ENCODE data around the gene TPGS1. TPM values are rescaled to one million over a fixed set of nuclear protein-coding genes. Genes with fewer than 3 reads are reported as not detected.

TPGS1 gene
- total and polyA plus RNA-seq, 8 donors, result 3.5 to 18.2 (median 8.2) TPM

- TF ChIP-seq, protein P1, sequence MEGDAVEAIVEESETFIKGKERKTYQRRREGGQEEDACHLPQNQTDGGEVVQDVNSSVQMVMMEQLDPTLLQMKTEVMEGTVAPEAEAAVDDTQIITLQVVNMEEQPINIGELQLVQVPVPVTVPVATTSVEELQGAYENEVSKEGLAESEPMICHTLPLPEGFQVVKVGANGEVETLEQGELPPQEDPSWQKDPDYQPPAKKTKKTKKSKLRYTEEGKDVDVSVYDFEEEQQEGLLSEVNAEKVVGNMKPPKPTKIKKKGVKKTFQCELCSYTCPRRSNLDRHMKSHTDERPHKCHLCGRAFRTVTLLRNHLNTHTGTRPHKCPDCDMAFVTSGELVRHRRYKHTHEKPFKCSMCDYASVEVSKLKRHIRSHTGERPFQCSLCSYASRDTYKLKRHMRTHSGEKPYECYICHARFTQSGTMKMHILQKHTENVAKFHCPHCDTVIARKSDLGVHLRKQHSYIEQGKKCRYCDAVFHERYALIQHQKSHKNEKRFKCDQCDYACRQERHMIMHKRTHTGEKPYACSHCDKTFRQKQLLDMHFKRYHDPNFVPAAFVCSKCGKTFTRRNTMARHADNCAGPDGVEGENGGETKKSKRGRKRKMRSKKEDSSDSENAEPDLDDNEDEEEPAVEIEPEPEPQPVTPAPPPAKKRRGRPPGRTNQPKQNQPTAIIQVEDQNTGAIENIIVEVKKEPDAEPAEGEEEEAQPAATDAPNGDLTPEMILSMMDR (IDR thresholded peaks at IDR 0.05), result no peak
- peaks cover 0 to 15% of the 10 kb centered on the region in 2 donors for H3K27me3 ChIP-seq
- ATAC-seq (no peak), DNase-seq (peak in 1 of 4 donors; percentile 81)
- no peak overlapping the region for H3K27ac ChIP-seq
- no peaks in the 10 kb centered on the region for H3K9me3 ChIP-seq
- no peaks in the 10 kb centered on the region for H3K36me3 ChIP-seq
- H3K4me1 ChIP-seq, result no peaks in the 10 kb centered on the region
- intact Hi-C loops (cut with DNase I), result no loop called here
- H3K4me3 ChIP-seq, result no peak overlapping the region
Observed at GRCh38 chr19:470701-471100, 36.6 kb upstream of the TPGS1 start.

GRCh38 chr19:472005-472858 lies 35.1 kb upstream of the TPGS1 start:
- intact Hi-C loops (cut with DNase I), result no loop called here
- Histone ChIP-seq H3K4me1 (no peaks in the 10 kb centered on the region), H3K27me3 (peaks cover 0 to 15% of the 10 kb centered on the region in 2 donors), H3K4me3 (no peak overlapping the region), H3K36me3 (no peaks in the 10 kb centered on the region), H3K9me3 (no peaks in the 10 kb centered on the region), H3K27ac (no peak overlapping the region)
- peak in 1 of 4 donors; percentile 51 for DNase-seq
- ATAC-seq, result no peak
- TF ChIP-seq, protein P1 (IDR thresholded peaks at IDR 0.05), result no peak

GRCh38 chr19:474126-475078 lies 32.9 kb upstream of the TPGS1 start:
- peak overlapping the region; percentile 48 to 76 for H3K27ac ChIP-seq
- H3K9me3 ChIP-seq, result no peaks in the 10 kb centered on the region
- peaks cover 0 to 20% of the 10 kb centered on the region in 2 donors for H3K27me3 ChIP-seq
- ATAC-seq (peak; percentile 27), DNase-seq (peak in 1 of 4 donors; percentile 45)
- no peaks in the 10 kb centered on the region for H3K36me3 ChIP-seq
- no peaks in the 10 kb centered on the region for H3K4me1 ChIP-seq
- H3K4me3 ChIP-seq, result no peak overlapping the region
- TF ChIP-seq, protein P1 (IDR thresholded peaks at IDR 0.05), result no peak
- intact Hi-C loops (cut with DNase I), result no loop called here

- Histone ChIP-seq H3K4me1 (peaks cover 0 to 2% of the 10 kb centered on the region in 2 donors), H3K4me3 (no peak overlapping the region), H3K9me3 (no peaks in the 10 kb centered on the region), H3K36me3 (no peaks in the 10 kb centered on the region), H3K27ac (no peak overlapping the region), H3K27me3 (peaks cover 0 to 20% of the 10 kb centered on the region in 2 donors)
- ATAC-seq (no peak), DNase-seq (no peak)
- TF ChIP-seq, protein P1 (IDR thresholded peaks at IDR 0.05), result no peak
- intact Hi-C loops (cut with DNase I), result no loop called here
Observed at GRCh38 chr19:475360-475759, 31.9 kb upstream of the TPGS1 start.

Data from left lung (tissue), 10 donors.